Glutamatergic neuron (in vitro differentiated cells): ENCODE data around the gene FCER1G. TPM values are rescaled to one million over a fixed set of nuclear protein-coding genes. Genes with fewer than 3 reads are reported as not detected.

Experiments
- DNase-seq: peaks from one replicate; pipeline ENCODE4 v3.0.0; 2022
- H3K27ac Mint-ChIP-seq: one replicate; pipeline ENCODE4 v1.8.0; 2020; ENCODE audit warnings: mild to moderate bottlenecking, mixed read lengths, inconsistent platforms; ENCODE audit not compliant: unreplicated experiment
- H3K27me3 Mint-ChIP-seq: one replicate; pipeline ENCODE4 v1.8.0; 2020; ENCODE audit warnings: mild to moderate bottlenecking, moderate library complexity, mixed read lengths, inconsistent platforms; ENCODE audit not compliant: unreplicated experiment
- H3K36me3 Mint-ChIP-seq: one replicate; pipeline ENCODE4 v1.8.0; 2020; ENCODE audit warnings: mild to moderate bottlenecking, mixed read lengths, inconsistent platforms; ENCODE audit not compliant: unreplicated experiment
- H3K4me1 Mint-ChIP-seq: one replicate; pipeline ENCODE4 v1.8.0; 2020; ENCODE audit warnings: mild to moderate bottlenecking, low read depth, mixed read lengths, inconsistent platforms; ENCODE audit not compliant: unreplicated experiment
- H3K4me3 Mint-ChIP-seq: one replicate; pipeline ENCODE4 v1.8.0; 2020; ENCODE audit warnings: mild to moderate bottlenecking, mixed read lengths, inconsistent platforms; ENCODE audit not compliant: unreplicated experiment
- H3K9me3 Mint-ChIP-seq: one replicate; pipeline ENCODE4 v1.8.0; 2020; ENCODE audit warnings: mild to moderate bottlenecking, moderate library complexity, mixed read lengths, inconsistent platforms; ENCODE audit not compliant: unreplicated experiment
- total RNA-seq: library from RNA; stranded (reverse); fragmentation: NEBNext Ultra II Directional; extraction: Animal tissue kit (Norgen Biotek cat#: 25700); gene quantifications from one replicate; pipeline ENCODE4 v1.2.1, GENCODE V29; 2021; ENCODE audit not compliant: unreplicated experiment
- TF ChIP-seq, protein P1 (sequence below): fragments of 200-600 bp; sonication (generic); IDR thresholded peaks from one replicate; pipeline ENCODE4 v1.5.0; 2021; ENCODE audit not compliant: partially characterized antibody, unreplicated experiment

FCER1G gene
- total RNA-seq, 1 donor from 2014 or later: 1.3 TPM

DNA sequence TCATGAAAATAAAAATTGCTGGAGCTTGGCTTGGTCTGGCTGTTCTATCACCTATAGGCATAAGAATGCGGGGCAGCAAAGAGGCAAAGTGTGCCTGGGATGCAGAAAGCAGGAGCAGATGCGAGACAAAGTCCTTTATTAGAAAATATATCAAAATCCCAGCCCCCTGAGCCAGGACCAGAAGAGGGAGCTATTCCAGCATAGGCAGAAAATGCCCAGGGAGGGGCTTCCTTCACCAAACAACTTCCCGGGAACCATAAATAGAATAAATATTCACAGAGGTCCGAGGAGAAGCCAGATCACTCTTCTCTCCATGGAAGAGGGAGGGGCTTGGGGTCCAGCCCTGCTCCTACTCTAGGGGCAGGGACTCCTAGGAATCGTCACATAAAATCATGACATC is 43.9 kb upstream of the FCER1G start:
- no peak overlapping the region for H3K4me3 Mint-ChIP-seq
- no peak overlapping the region for H3K27ac Mint-ChIP-seq
- DNase-seq: no peak
- H3K36me3 Mint-ChIP-seq: peaks cover 7% of the 10 kb centered on the region
- TF ChIP-seq, protein P1, sequence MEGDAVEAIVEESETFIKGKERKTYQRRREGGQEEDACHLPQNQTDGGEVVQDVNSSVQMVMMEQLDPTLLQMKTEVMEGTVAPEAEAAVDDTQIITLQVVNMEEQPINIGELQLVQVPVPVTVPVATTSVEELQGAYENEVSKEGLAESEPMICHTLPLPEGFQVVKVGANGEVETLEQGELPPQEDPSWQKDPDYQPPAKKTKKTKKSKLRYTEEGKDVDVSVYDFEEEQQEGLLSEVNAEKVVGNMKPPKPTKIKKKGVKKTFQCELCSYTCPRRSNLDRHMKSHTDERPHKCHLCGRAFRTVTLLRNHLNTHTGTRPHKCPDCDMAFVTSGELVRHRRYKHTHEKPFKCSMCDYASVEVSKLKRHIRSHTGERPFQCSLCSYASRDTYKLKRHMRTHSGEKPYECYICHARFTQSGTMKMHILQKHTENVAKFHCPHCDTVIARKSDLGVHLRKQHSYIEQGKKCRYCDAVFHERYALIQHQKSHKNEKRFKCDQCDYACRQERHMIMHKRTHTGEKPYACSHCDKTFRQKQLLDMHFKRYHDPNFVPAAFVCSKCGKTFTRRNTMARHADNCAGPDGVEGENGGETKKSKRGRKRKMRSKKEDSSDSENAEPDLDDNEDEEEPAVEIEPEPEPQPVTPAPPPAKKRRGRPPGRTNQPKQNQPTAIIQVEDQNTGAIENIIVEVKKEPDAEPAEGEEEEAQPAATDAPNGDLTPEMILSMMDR: no peak
- peaks cover 8% of the 10 kb centered on the region for H3K27me3 Mint-ChIP-seq
- H3K9me3 Mint-ChIP-seq: peaks cover 8% of the 10 kb centered on the region
- peaks cover 4% of the 10 kb centered on the region for H3K4me1 Mint-ChIP-seq

DNA sequence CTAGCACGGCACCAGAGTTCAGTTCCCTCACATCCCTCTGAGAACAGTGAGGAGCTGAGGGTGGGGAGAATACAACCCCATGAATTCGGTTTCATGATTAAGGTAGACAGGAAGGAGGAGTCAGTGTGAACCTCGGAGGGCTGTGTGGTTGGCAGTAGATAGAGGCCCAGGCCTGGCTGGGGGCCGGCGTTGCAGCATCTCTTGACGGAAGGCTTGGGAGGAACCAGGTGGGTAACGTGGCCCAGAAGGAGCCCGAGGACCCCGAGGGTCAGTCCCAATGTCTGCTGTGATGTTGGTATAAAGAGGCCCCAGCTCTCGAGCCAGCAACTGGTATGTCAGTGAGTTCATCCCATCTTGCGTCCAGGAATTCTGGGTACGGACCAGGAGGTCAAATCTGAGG is 43.4 kb upstream of the FCER1G start:
- TF ChIP-seq, protein P1: no peak
- no peak overlapping the region for H3K27ac Mint-ChIP-seq
- H3K27me3 Mint-ChIP-seq: peaks cover 7% of the 10 kb centered on the region
- H3K4me1 Mint-ChIP-seq: peaks cover 4% of the 10 kb centered on the region
- H3K36me3 Mint-ChIP-seq: peaks cover 7% of the 10 kb centered on the region
- no peak overlapping the region for H3K4me3 Mint-ChIP-seq
- peaks cover 8% of the 10 kb centered on the region for H3K9me3 Mint-ChIP-seq
- no peak for DNase-seq

DNA sequence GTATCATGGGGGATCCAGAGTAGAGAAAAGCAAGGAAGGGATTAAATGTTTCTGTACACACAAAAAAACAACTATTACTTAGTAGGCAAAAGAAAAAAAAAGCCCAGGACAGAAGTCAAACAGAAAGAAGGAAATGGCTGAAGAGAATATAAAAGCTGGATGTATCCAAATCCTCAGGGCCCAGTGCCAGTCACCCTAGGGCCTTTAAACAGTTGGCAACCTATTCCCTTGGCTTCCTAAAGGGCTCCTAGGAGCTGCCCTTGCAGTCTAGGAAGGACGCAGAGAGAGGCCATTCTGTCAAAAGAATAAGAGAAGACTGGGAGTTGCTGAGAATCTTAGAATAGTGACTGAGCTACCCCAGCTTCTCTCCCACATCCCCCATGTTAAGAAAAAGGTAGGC is 42.7 kb upstream of the FCER1G start:
- H3K4me3 Mint-ChIP-seq: no peak overlapping the region
- TF ChIP-seq, protein P1: no peak

DNA sequence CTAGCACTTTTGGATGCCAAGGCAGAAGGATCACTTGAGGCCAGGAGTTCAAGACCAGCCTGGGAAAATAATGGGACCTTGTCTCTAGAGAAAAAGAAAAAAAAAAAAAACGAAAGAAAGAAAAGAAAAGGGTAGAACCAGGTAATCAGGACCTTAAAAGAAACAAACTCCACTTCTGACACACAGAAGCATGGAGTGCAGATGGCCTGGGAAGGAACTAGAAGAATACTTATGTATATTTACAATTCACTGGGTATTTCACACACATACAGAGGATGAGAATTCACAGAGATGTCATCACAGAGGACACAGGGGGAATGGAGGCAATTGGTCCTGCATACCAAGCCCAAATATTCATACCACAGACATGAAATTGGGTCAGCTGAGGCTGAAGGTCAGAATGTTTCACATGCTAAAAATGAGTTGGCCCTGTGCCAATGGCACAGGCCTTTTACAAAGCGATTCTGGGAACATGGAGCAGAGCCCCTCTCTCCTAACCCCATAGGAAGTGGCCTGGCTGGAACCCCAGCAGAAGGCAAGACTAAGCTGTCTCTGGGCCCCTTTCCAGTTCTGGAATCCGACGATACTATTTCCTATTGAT is 42.2 kb upstream of the FCER1G start:
- no peak overlapping the region for H3K27ac Mint-ChIP-seq
- H3K36me3 Mint-ChIP-seq: peaks cover 7% of the 10 kb centered on the region
- H3K27me3 Mint-ChIP-seq: peaks cover 9% of the 10 kb centered on the region
- peaks cover 3% of the 10 kb centered on the region for H3K4me1 Mint-ChIP-seq
- H3K4me3 Mint-ChIP-seq: no peak overlapping the region
- H3K9me3 Mint-ChIP-seq: peaks cover 8% of the 10 kb centered on the region
- TF ChIP-seq, protein P1: no peak
- no peak for DNase-seq

More for the DNA sequence above, 42.7 kb upstream of the FCER1G start:
- H3K27me3 Mint-ChIP-seq: peaks cover 7% of the 10 kb centered on the region
- no peaks in the 10 kb centered on the region for H3K4me1 Mint-ChIP-seq
- no peak overlapping the region for H3K27ac Mint-ChIP-seq
- no peak for DNase-seq
- peaks cover 6% of the 10 kb centered on the region for H3K9me3 Mint-ChIP-seq
- peaks cover 7% of the 10 kb centered on the region for H3K36me3 Mint-ChIP-seq

DNA sequence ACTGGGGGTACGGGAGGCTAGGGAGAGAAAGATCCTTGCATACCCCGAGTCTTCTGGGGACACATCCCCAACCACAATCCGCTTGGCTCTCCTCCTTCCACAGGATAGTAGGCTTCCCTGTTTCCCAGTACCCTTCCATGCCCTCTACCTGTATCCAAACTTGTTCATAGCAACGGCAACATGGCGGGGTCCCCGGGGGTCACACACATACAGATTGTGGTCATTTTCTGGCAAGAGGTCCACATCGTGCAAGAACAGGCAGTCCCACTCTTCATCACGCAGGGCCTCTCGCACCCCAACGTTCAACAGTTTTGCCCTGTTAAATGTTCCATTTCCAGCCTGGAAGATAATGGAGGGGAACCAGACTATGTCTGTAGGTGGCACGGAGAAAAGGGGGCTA is 41.4 kb upstream of the FCER1G start:
- TF ChIP-seq, protein P1: no peak
- Mint-ChIP-seq H3K36me3 (peaks cover 7% of the 10 kb centered on the region), H3K9me3 (peaks cover 11% of the 10 kb centered on the region), H3K27me3 (peaks cover 14% of the 10 kb centered on the region), H3K4me3 (no peak overlapping the region), H3K4me1 (peaks cover 8% of the 10 kb centered on the region), H3K27ac (no peak overlapping the region)
- no peak for DNase-seq
